ENCODE measurements around the gene FARS2. TPM values are rescaled to one million over a fixed set of nuclear protein-coding genes. Genes with fewer than 3 reads are reported as not detected.

FARS2 gene
- total and polyA plus RNA-seq, 2 donors (not counting 3 experiments of a cell fraction or from before 2014, with no cell fraction given): 20.2 to 20.5 TPM

- H3K4me3 ChIP-seq (replicated peaks in 1 of 3; ENCODE audit: insufficient read depth in 1 of 3, low read depth in 1 of 3, low read length in 3 of 3): no peak overlapping the region
- peak overlapping the region; percentile 71 for H3K27ac ChIP-seq (ENCODE audit: insufficient read depth, low read depth, low read length)
- peak overlapping the region; percentile 65 for H3K4me2 ChIP-seq (ENCODE audit: insufficient read depth, low read length)
- DNase-seq (ENCODE audit: low read depth, low spot score) (peak; percentile 14), FAIRE-seq (peak; percentile 55)
- H2AFZ ChIP-seq (ENCODE audit: low read depth, low read length): no peak overlapping the region
- no peaks in the 10 kb centered on the region for H3K79me2 ChIP-seq (ENCODE audit: control insufficient read depth, insufficient read depth, low read length)
- no peaks in the 10 kb centered on the region for H3K27me3 ChIP-seq (ENCODE audit: control insufficient read depth in 2 of 2, insufficient read depth in 2 of 2, low read length in 2 of 2)
- peaks cover 23% of the 10 kb centered on the region for H3K4me1 ChIP-seq (ENCODE audit: control insufficient read depth, extremely low read depth, insufficient read depth, low read length)
- H3K36me3 ChIP-seq (ENCODE audit: control insufficient read depth in 2 of 2, extremely low read depth in 1 of 2, insufficient read depth in 2 of 2, low read length in 2 of 2): no peaks in the 10 kb centered on the region
- no peak overlapping the region for H3K9ac ChIP-seq (replicated peaks; ENCODE audit: extremely low read depth, insufficient read depth, low read length)
- no TSS peak for BruUV-seq (replicated peaks)
- dilution Hi-C loops (cut with MboI; ENCODE audit: extremely low pct_ligation_motif_present, low sequenced_read_pairs) (no loop called here), intact Hi-C loops (cut with micrococcal nuclease) (no loop called here)
- ChIA-PET POLR2A (no interaction called here), CTCF (interaction anchor here (1.0 to 2.8 kb wide), 7 partner anchors 9 to 76 kb away, joined by 3 to 26 read pairs (median 3); no protein-coding TSS in a partner anchor)
- no peaks in the 10 kb centered on the region for H3K9me3 ChIP-seq (replicated peaks; ENCODE audit: control insufficient read depth, insufficient read depth, low read length)
- TF ChIP-seq JUN (IDR thresholded peaks at IDR 0.05; ENCODE audit: borderline replicate concordance, insufficient read depth, insufficient read length, low read depth) (peak; percentile 18), GATA2 (IDR thresholded peaks at IDR 0.05; ENCODE audit: insufficient read depth, insufficient read length, low read depth, low read length) (no peak)
- TF ChIP-seq, protein P1, sequence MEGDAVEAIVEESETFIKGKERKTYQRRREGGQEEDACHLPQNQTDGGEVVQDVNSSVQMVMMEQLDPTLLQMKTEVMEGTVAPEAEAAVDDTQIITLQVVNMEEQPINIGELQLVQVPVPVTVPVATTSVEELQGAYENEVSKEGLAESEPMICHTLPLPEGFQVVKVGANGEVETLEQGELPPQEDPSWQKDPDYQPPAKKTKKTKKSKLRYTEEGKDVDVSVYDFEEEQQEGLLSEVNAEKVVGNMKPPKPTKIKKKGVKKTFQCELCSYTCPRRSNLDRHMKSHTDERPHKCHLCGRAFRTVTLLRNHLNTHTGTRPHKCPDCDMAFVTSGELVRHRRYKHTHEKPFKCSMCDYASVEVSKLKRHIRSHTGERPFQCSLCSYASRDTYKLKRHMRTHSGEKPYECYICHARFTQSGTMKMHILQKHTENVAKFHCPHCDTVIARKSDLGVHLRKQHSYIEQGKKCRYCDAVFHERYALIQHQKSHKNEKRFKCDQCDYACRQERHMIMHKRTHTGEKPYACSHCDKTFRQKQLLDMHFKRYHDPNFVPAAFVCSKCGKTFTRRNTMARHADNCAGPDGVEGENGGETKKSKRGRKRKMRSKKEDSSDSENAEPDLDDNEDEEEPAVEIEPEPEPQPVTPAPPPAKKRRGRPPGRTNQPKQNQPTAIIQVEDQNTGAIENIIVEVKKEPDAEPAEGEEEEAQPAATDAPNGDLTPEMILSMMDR (IDR thresholded peaks at IDR 0.05; ENCODE audit: extremely low read depth in 1 of 2, insufficient read depth in 1 of 2, low read depth in 1 of 2, low read length in 2 of 2): no peak
- H4K20me1 ChIP-seq (replicated peaks; ENCODE audit: control insufficient read depth, extremely low read depth, insufficient read depth, low read length): no peaks in the 10 kb centered on the region
- H3K9me1 ChIP-seq (replicated peaks; ENCODE audit: control insufficient read depth, extremely low read depth, insufficient read depth, low read length): no peaks in the 10 kb centered on the region
These were observed 236.7 kb downstream of the FARS2 start for GRCh38 chr6:5497896-5498578.

- ChIA-PET CTCF (interaction anchor here (1.0 to 2.8 kb wide), 7 partner anchors 9 to 76 kb away, joined by 3 to 26 read pairs (median 3); no protein-coding TSS in a partner anchor), POLR2A (no interaction called here)
- H3K79me2 ChIP-seq (ENCODE audit: control insufficient read depth, insufficient read depth, low read length): no peaks in the 10 kb centered on the region
- H2AFZ ChIP-seq (ENCODE audit: low read depth, low read length): no peak overlapping the region
- H3K27me3 ChIP-seq (ENCODE audit: control insufficient read depth in 2 of 2, insufficient read depth in 2 of 2, low read length in 2 of 2): no peaks in the 10 kb centered on the region
- peak overlapping the region; percentile 65 for H3K4me2 ChIP-seq (ENCODE audit: insufficient read depth, low read length)
- FAIRE-seq (no peak), DNase-seq (ENCODE audit: low read depth, low spot score) (peak; percentile 4)
- peaks cover 23% of the 10 kb centered on the region for H3K4me1 ChIP-seq (ENCODE audit: control insufficient read depth, extremely low read depth, insufficient read depth, low read length)
- intact Hi-C loops (cut with micrococcal nuclease) (no loop called here), dilution Hi-C loops (cut with MboI; ENCODE audit: extremely low pct_ligation_motif_present, low sequenced_read_pairs) (no loop called here)
- TSS peak; percentile 52 for BruUV-seq (replicated peaks)
- H3K27ac ChIP-seq (ENCODE audit: insufficient read depth, low read depth, low read length): peak overlapping the region; percentile 71
- no peaks in the 10 kb centered on the region for H4K20me1 ChIP-seq (replicated peaks; ENCODE audit: control insufficient read depth, extremely low read depth, insufficient read depth, low read length)
- H3K36me3 ChIP-seq (ENCODE audit: control insufficient read depth in 2 of 2, extremely low read depth in 1 of 2, insufficient read depth in 2 of 2, low read length in 2 of 2): no peaks in the 10 kb centered on the region
- no peaks in the 10 kb centered on the region for H3K9me3 ChIP-seq (replicated peaks; ENCODE audit: control insufficient read depth, insufficient read depth, low read length)
- TF ChIP-seq FOS (IDR thresholded peaks at IDR 0.05; ENCODE audit: borderline replicate concordance, insufficient read depth, low read length): no peak
- TF ChIP-seq, protein P1 (IDR thresholded peaks at IDR 0.05; ENCODE audit: extremely low read depth in 1 of 2, insufficient read depth in 1 of 2, low read depth in 1 of 2, low read length in 2 of 2): no peak
- no peak for TF ChIP-seq GATA2 (IDR thresholded peaks at IDR 0.05; ENCODE audit: insufficient read depth, insufficient read length, low read depth, low read length)
- no peak for TF ChIP-seq JUN (IDR thresholded peaks at IDR 0.05; ENCODE audit: borderline replicate concordance, insufficient read depth, insufficient read length, low read depth)
- no peak for TF ChIP-seq MYC (IDR thresholded peaks at IDR 0.05; ENCODE audit: low read depth, low read length)
- TF ChIP-seq EZH2 (IDR thresholded peaks at IDR 0.05; ENCODE audit: borderline replicate concordance, low read depth, low read length, severe bottlenecking): no peak
- no peak for TF ChIP-seq POLR2AphosphoS5 (IDR thresholded peaks at IDR 0.05; ENCODE audit: insufficient read depth, low read depth, low read length)
- TF ChIP-seq, protein P2, sequence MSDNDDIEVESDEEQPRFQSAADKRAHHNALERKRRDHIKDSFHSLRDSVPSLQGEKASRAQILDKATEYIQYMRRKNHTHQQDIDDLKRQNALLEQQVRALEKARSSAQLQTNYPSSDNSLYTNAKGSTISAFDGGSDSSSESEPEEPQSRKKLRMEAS (IDR thresholded peaks at IDR 0.05; ENCODE audit: insufficient read depth, insufficient read length): no peak
- TF ChIP-seq POLR2A (IDR thresholded peaks at IDR 0.05; ENCODE audit: low read depth, low read length): no peak
- no peak overlapping the region for H3K9ac ChIP-seq (replicated peaks; ENCODE audit: extremely low read depth, insufficient read depth, low read length)
- H3K9me1 ChIP-seq (replicated peaks; ENCODE audit: control insufficient read depth, extremely low read depth, insufficient read depth, low read length): no peaks in the 10 kb centered on the region
- no peak overlapping the region for H3K4me3 ChIP-seq (replicated peaks in 1 of 3; ENCODE audit: insufficient read depth in 1 of 3, low read depth in 1 of 3, low read length in 3 of 3)
These were observed 237.2 kb downstream of the FARS2 start for GRCh38 chr6:5498579-5498899.
